ENCODE results near the gene ISY1. TPM values are rescaled to one million over a fixed set of nuclear protein-coding genes. Genes with fewer than 3 reads are reported as not detected.

Gene ISY1
- polyA plus RNA-seq, 1 donor (not counting 4 experiments of a cell fraction or from before 2014, with no cell fraction given), result 25.5 TPM

DNA sequence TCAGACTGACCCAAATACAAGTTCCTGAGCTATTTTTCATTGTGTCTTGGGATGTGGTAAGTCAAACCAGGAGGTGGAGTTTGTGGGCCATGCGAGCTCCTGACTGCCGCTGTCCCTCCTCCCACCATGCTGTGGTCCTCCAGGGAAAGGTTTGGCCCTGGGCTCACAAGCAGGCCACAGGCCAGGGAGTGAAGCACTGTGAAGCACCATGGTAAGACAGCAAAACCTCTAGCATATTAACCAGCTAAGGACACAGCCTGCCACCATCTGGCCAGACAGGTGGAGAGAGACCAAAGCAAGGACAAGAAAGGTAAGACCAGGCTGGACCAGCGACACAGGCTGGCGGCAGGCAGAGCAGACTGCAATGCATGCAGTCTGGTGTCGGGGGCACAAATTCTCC lies 54.5 kb downstream of the ISY1 start:
- Histone ChIP-seq H3K4me2 (ENCODE audit: control insufficient read depth, extremely low read depth, insufficient read depth, low read depth, low read length) (no peak overlapping the region), H3K79me2 (ENCODE audit: control insufficient read depth, insufficient read depth, low read length) (peaks cover 60% of the 10 kb centered on the region), H3K9me3 (ENCODE audit: control insufficient read depth, low read depth, low read length) (no peaks in the 10 kb centered on the region), H3K36me3 (ENCODE audit: control insufficient read depth in 2 of 2, extremely low read depth in 1 of 2, insufficient read depth in 2 of 2, low read length in 2 of 2) (peaks cover 12 to 17% of the 10 kb centered on the region in 2 experiments), H4K20me1 (ENCODE audit: control insufficient read depth, extremely low read depth, insufficient read depth, low read length) (peaks cover 9% of the 10 kb centered on the region), H3K9ac (ENCODE audit: control insufficient read depth, extremely low read depth, insufficient read depth, low read length) (no peak overlapping the region), H2AFZ (ENCODE audit: control insufficient read depth, low read length) (no peak overlapping the region), H3K4me3 (ENCODE audit: control insufficient read depth in 2 of 3, extremely low read depth in 1 of 3, insufficient read depth in 2 of 3, low read depth in 1 of 3, low read length in 3 of 3) (no peak overlapping the region), H3K4me1 (ENCODE audit: control insufficient read depth, extremely low read depth, insufficient read depth, low read length) (no peaks in the 10 kb centered on the region), H3K9me1 (ENCODE audit: control insufficient read depth, extremely low read depth, insufficient read depth, low read length) (peaks cover 3% of the 10 kb centered on the region), H3K27ac (ENCODE audit: control insufficient read depth, insufficient read depth, low read length) (no peak overlapping the region), H3K27me3 (ENCODE audit: control insufficient read depth, extremely low read depth, insufficient read depth, low read length) (no peaks in the 10 kb centered on the region)
- dilution Hi-C loops (cut with MboI; ENCODE audit: extremely low pct_ligation_motif_present, low sequenced_read_pairs), result no loop called here
- FAIRE-seq (no peak), DNase-seq (ENCODE audit: low read depth, low spot score) (no peak)
- TF ChIP-seq EZH2 (IDR thresholded peaks at IDR 0.05; ENCODE audit: low read length), result no peak
- TF ChIP-seq, protein P1, sequence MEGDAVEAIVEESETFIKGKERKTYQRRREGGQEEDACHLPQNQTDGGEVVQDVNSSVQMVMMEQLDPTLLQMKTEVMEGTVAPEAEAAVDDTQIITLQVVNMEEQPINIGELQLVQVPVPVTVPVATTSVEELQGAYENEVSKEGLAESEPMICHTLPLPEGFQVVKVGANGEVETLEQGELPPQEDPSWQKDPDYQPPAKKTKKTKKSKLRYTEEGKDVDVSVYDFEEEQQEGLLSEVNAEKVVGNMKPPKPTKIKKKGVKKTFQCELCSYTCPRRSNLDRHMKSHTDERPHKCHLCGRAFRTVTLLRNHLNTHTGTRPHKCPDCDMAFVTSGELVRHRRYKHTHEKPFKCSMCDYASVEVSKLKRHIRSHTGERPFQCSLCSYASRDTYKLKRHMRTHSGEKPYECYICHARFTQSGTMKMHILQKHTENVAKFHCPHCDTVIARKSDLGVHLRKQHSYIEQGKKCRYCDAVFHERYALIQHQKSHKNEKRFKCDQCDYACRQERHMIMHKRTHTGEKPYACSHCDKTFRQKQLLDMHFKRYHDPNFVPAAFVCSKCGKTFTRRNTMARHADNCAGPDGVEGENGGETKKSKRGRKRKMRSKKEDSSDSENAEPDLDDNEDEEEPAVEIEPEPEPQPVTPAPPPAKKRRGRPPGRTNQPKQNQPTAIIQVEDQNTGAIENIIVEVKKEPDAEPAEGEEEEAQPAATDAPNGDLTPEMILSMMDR (optimal IDR thresholded peaks at IDR 0.05 in 1 of 3, IDR thresholded peaks at IDR 0.05 in 1 of 3, conservative IDR thresholded peaks at IDR 0.05 in 1 of 3; ENCODE audit: extremely low read depth in 1 of 3, insufficient read depth in 2 of 3, low read length in 3 of 3), result peak in 1 of 3 experiments; percentile 10

DNA sequence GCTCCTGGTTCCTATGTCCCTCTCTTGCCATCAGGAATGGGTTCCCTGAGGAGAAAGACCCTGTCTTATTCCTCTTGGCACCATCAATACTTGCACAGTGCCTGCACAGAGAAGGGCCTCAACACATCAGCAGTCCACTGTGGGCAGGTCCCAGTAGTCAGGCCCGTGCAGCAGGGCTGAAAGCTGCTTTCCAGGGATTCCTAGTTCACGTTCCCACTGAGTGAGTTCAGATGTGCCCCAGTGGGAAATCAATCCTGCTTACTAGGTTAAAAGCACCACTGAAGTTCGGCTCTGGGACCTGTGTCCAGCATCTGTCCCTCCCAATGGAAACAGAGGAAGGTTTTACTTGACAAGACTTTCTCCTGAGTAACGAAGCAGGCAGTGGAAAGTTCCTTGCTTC lies 55.0 kb downstream of the ISY1 start:
- no peak overlapping the region for H3K4me3 ChIP-seq (ENCODE audit: control insufficient read depth in 2 of 3, extremely low read depth in 1 of 3, insufficient read depth in 2 of 3, low read depth in 1 of 3, low read length in 3 of 3)
- peaks cover 12 to 17% of the 10 kb centered on the region in 2 experiments for H3K36me3 ChIP-seq (ENCODE audit: control insufficient read depth in 2 of 2, extremely low read depth in 1 of 2, insufficient read depth in 2 of 2, low read length in 2 of 2)
- peaks cover 3% of the 10 kb centered on the region for H3K9me1 ChIP-seq (ENCODE audit: control insufficient read depth, extremely low read depth, insufficient read depth, low read length)
- dilution Hi-C loops (cut with MboI; ENCODE audit: extremely low pct_ligation_motif_present, low sequenced_read_pairs), result no loop called here
- DNase-seq (ENCODE audit: low read depth, low spot score) (no peak), FAIRE-seq (no peak)
- TF ChIP-seq, protein P1 (optimal IDR thresholded peaks at IDR 0.05 in 1 of 3, IDR thresholded peaks at IDR 0.05 in 1 of 3, conservative IDR thresholded peaks at IDR 0.05 in 1 of 3; ENCODE audit: extremely low read depth in 1 of 3, insufficient read depth in 2 of 3, low read length in 3 of 3), result no peak
- no peak for TF ChIP-seq EZH2 (IDR thresholded peaks at IDR 0.05; ENCODE audit: low read length)
- H3K9me3 ChIP-seq (ENCODE audit: control insufficient read depth, low read depth, low read length), result no peaks in the 10 kb centered on the region
- no peak overlapping the region for H3K9ac ChIP-seq (ENCODE audit: control insufficient read depth, extremely low read depth, insufficient read depth, low read length)
- H3K4me2 ChIP-seq (ENCODE audit: control insufficient read depth, extremely low read depth, insufficient read depth, low read depth, low read length), result no peak overlapping the region
- no peak overlapping the region for H3K27ac ChIP-seq (ENCODE audit: control insufficient read depth, insufficient read depth, low read length)
- no peak overlapping the region for H2AFZ ChIP-seq (ENCODE audit: control insufficient read depth, low read length)
- no peaks in the 10 kb centered on the region for H3K27me3 ChIP-seq (ENCODE audit: control insufficient read depth, extremely low read depth, insufficient read depth, low read length)
- peaks cover 59% of the 10 kb centered on the region for H3K79me2 ChIP-seq (ENCODE audit: control insufficient read depth, insufficient read depth, low read length)
- H3K4me1 ChIP-seq (ENCODE audit: control insufficient read depth, extremely low read depth, insufficient read depth, low read length), result no peaks in the 10 kb centered on the region
- H4K20me1 ChIP-seq (ENCODE audit: control insufficient read depth, extremely low read depth, insufficient read depth, low read length), result peaks cover 9% of the 10 kb centered on the region

All from keratinocyte (primary cell).